ENCODE measurements around the gene APBB3.
"Not testable (repeated sequence)": the region's sequence is repeated elsewhere in the genome, so short reads cannot be mapped to it uniquely, and the experiment has no call there.

Gene APBB3

DNA sequence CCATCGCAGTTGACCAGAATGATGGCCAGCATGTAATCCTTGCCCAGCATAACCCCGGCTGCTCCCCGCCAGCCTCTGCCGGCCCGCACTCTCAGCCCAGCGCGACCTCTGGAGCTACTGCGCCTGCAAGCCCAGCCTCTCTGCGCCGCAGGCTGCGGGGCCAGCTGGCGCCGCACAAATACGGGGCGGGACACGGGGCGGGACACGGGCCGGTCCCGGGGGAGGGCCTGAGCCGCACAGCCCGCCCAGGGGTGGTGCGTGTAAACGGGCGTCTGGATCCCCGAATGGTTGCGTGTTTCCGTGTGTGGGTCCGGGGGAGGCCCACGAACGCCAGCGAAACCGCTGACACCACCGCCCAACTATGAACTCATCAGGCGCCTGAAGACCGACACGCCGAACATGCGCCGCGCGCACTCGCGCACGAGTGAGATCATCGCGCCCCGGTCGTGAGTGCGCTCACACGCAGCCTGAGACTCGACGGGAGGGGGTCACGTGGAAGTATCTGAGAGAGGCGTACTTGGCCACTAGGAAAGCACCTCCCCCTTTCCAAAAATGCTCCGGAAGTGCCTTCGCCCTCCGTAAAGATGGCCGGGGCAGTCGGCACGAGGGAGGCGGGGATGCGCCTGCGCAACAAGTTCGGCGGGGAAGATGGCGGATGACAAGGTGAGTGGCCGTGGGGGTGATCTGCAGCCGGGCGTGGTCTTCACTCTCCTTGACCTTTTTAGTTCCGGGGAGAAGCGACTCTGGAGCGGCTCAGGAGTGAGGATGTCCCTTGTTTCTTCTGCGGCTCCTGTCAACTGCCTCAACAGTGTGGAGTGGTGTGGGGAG is at the start of gene APBB3, which contains the start of gene SLC35A4:
Gene APBB3 (minus strand): TSS at position 403 of the 828 bp plus-strand sequence. CDS start 353 bp downstream, at position 50.
Gene SLC35A4 (plus strand): TSS at position 633 of the 828 bp plus-strand sequence. CDS start 2,342 bp downstream, outside the sequence.
- H3K4me3 ChIP-seq (ENCODE audit: low read depth, low read length): peak within 1 kb of the TSS; percentile 96
- TF ChIP-seq, protein P1, sequence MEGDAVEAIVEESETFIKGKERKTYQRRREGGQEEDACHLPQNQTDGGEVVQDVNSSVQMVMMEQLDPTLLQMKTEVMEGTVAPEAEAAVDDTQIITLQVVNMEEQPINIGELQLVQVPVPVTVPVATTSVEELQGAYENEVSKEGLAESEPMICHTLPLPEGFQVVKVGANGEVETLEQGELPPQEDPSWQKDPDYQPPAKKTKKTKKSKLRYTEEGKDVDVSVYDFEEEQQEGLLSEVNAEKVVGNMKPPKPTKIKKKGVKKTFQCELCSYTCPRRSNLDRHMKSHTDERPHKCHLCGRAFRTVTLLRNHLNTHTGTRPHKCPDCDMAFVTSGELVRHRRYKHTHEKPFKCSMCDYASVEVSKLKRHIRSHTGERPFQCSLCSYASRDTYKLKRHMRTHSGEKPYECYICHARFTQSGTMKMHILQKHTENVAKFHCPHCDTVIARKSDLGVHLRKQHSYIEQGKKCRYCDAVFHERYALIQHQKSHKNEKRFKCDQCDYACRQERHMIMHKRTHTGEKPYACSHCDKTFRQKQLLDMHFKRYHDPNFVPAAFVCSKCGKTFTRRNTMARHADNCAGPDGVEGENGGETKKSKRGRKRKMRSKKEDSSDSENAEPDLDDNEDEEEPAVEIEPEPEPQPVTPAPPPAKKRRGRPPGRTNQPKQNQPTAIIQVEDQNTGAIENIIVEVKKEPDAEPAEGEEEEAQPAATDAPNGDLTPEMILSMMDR (IDR thresholded peaks at IDR 0.05; ENCODE audit: low read depth, low read length): no peak

GRCh38 chr5:140611020-140611521 is 46.7 kb upstream of the APBB3 start:
- TF ChIP-seq, protein P1 (IDR thresholded peaks at IDR 0.05; ENCODE audit: low read depth, low read length): no peak
- no peak overlapping the region for H3K4me3 ChIP-seq (ENCODE audit: low read depth, low read length)

GRCh38 chr5:140609126-140609525 is 44.7 kb upstream of the APBB3 start:
- TF ChIP-seq, protein P1 (IDR thresholded peaks at IDR 0.05; ENCODE audit: low read depth, low read length): no peak
- H3K4me3 ChIP-seq (ENCODE audit: low read depth, low read length): no peak overlapping the region

GRCh38 chr5:140608722-140609121 is 44.3 kb upstream of the APBB3 start:
- TF ChIP-seq, protein P1 (IDR thresholded peaks at IDR 0.05; ENCODE audit: low read depth, low read length): no peak
- no peak overlapping the region for H3K4me3 ChIP-seq (ENCODE audit: low read depth, low read length)

DNA sequence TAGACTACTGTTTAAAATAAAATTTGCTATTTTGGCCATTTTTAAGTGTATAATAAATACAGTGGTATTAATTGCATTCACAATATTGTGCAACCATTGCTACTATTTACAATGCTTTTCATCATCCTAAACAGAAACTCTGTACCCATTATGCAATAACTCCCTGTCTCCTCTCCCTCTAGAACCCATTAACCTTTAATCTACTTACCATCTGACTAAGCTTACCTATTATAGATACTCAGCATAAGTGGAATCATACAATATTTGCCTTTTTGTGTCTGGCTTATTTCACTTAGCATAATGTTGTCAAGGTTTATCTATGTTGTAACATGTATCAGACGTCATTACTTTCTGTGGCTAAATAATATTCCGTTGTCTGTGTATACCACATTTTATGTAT is 42.6 kb upstream of the APBB3 start:
- H3K4me3 ChIP-seq (ENCODE audit: low read depth, low read length): no peak overlapping the region
- TF ChIP-seq, protein P1 (IDR thresholded peaks at IDR 0.05; ENCODE audit: low read depth, low read length): no peak

GRCh38 chr5:140605879-140606278 is 41.5 kb upstream of the APBB3 start:
- no peak overlapping the region for H3K4me3 ChIP-seq (ENCODE audit: low read depth, low read length)
- TF ChIP-seq, protein P1 (IDR thresholded peaks at IDR 0.05; ENCODE audit: low read depth, low read length): no peak

- no peak overlapping the region for H3K4me3 ChIP-seq (ENCODE audit: low read depth, low read length)
- TF ChIP-seq, protein P1 (IDR thresholded peaks at IDR 0.05; ENCODE audit: low read depth, low read length): no peak
Observed at GRCh38 chr5:140603734-140604133, 39.3 kb upstream of the APBB3 start.

GRCh38 chr5:140603446-140603698 is 39.0 kb upstream of the APBB3 start:
- not testable (repeated sequence) for H3K4me3 ChIP-seq (ENCODE audit: low read depth, low read length)
